Nephron (organoid): ENCODE data around the gene MAN2A2.

Experiments
- H3K27ac Mint-ChIP-seq, 3 experiments: 2 replicates each; pipeline ENCODE4 v1.8.0; 2020; ENCODE audit warnings: mixed read lengths in 3 of 3, mild to moderate bottlenecking in 2 of 3, moderate library complexity in 1 of 3
- H3K27me3 Mint-ChIP-seq: 2 replicates; pipeline ENCODE4 v1.8.0; 2021; ENCODE audit warnings: low read depth, mild to moderate bottlenecking, moderate library complexity, mixed read lengths
- H3K36me3 Mint-ChIP-seq: 2 replicates; pipeline ENCODE4 v1.8.0; 2020; ENCODE audit warnings: low read depth, mixed read lengths
- H3K4me1 Mint-ChIP-seq: 2 replicates; pipeline ENCODE4 v1.8.0; 2020; ENCODE audit warnings: mixed read lengths
- H3K4me3 Mint-ChIP-seq, 3 experiments: 2 replicates each; pipeline ENCODE4 v1.8.0; 2020; ENCODE audit warnings: mild to moderate bottlenecking in 3 of 3, mixed read lengths in 3 of 3, moderate library complexity in 2 of 3
- H3K9me3 Mint-ChIP-seq: 2 replicates; pipeline ENCODE4 v1.8.0; 2020; ENCODE audit warnings: mixed read lengths
- TF ChIP-seq, protein P1 (sequence below), 3 experiments: fragments of 200-600 bp; sonication (generic); IDR thresholded peaks; one replicate each; pipeline ENCODE4 v1.5.0; 2021; ENCODE audit warnings: antibody characterized with exemption in 3 of 3; ENCODE audit not compliant: unreplicated experiment in 3 of 3

The MAN2A2 gene

DNA sequence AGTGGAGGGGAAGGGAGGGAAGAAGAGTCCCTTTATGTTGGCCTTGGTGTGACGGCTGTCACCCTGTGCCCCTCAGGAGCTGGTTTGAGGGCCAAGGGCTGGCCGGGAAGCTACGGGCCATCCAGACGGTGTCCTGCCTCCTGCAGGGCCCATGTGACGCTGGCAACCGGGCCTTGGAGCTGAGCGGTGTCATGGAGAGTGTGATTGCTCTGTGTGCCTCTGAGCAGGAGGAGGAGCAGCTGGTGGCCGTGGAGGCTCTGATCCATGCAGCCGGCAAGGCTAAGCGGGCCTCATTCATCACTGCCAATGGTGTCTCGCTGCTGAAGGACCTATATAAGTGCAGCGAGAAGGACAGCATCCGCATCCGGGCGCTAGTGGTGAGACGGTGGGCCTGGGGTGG, 43.4 kb downstream of the MAN2A2 start:
- Mint-ChIP-seq H3K4me3 (no peak overlapping the region), H3K27ac (no peak overlapping the region), H3K36me3 (peaks cover 51% of the 10 kb centered on the region), H3K9me3 (no peaks in the 10 kb centered on the region), H3K27me3 (no peaks in the 10 kb centered on the region), H3K4me1 (no peaks in the 10 kb centered on the region)
- TF ChIP-seq, protein P1, sequence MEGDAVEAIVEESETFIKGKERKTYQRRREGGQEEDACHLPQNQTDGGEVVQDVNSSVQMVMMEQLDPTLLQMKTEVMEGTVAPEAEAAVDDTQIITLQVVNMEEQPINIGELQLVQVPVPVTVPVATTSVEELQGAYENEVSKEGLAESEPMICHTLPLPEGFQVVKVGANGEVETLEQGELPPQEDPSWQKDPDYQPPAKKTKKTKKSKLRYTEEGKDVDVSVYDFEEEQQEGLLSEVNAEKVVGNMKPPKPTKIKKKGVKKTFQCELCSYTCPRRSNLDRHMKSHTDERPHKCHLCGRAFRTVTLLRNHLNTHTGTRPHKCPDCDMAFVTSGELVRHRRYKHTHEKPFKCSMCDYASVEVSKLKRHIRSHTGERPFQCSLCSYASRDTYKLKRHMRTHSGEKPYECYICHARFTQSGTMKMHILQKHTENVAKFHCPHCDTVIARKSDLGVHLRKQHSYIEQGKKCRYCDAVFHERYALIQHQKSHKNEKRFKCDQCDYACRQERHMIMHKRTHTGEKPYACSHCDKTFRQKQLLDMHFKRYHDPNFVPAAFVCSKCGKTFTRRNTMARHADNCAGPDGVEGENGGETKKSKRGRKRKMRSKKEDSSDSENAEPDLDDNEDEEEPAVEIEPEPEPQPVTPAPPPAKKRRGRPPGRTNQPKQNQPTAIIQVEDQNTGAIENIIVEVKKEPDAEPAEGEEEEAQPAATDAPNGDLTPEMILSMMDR (IDR thresholded peaks at IDR 0.05; ENCODE audit: unreplicated experiment in 3 of 3) = no peak

DNA sequence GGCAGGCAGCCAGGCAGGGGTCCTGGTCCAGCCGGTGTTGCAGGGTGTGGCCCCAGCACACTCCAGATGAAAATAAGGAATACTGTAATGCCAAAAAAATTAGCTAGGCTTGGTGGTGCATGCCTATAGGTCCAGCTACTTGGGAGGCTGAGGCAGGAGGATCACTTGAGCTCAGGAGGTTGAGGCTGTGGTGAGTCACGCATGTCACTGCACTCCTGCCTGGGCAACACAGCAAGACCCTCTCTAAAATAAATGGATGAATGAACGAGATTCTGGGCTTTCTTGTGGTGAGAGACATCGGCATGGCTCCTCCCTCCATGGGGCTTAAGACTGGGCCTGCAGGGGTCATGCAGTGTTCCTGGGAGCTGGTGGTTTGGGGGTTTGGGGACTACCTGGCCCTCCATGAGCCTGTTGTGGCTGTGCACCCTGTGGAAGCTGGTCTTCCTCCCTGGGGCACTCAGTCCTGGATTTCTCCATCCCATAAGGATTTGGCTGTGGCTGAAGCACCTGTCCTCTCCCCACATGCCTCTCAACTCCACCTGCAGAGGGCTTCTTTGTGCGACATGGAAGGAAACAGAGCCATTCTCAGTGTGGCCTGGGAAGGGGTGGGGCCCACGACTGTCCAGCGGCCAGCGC, 44.0 kb downstream of the MAN2A2 start:
- Mint-ChIP-seq H3K36me3 (peaks cover 53% of the 10 kb centered on the region), H3K9me3 (no peaks in the 10 kb centered on the region), H3K27ac (no peak overlapping the region), H3K27me3 (no peaks in the 10 kb centered on the region), H3K4me3 (no peak overlapping the region), H3K4me1 (no peaks in the 10 kb centered on the region)
- TF ChIP-seq, protein P1 (IDR thresholded peaks at IDR 0.05; ENCODE audit: unreplicated experiment in 3 of 3) = no peak

DNA sequence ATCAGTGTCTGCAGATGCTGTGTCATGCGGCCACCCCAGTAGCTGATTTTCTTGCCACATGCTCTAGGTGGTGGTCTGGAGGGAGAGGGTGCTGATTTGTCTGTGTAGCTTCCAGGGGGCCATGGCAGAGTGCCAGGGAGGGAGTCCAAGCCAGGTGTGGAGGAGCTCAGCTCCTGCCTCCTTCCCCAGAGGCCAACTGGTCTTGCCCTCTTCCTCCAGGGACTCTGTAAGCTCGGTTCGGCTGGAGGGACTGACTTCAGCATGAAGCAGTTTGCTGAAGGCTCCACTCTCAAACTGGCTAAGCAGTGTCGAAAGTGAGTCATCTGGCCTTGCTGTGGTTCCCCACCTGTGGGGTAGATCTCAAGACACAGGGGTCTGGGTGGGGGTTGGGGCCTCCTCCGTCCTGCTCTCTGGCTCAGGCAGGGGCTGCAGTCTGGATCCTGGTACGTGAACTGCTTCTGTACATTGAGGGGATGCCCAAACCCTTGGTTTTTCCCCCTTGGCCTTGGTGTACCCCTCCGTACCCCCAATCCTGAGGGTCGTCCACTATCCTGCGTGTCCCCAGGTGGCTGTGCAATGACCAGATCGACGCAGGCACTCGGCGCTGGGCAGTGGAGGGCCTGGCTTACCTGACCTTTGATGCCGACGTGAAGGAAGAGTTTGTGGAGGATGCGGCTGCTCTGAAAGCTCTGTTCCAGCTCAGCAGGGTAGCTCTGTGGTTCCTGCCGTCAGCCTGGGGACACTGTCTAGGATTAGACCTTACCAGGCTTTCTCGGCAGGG, 44.7 kb downstream of the MAN2A2 start:
- TF ChIP-seq, protein P1 (IDR thresholded peaks at IDR 0.05; ENCODE audit: unreplicated experiment in 3 of 3) = no peak
- no peak overlapping the region for H3K4me3 Mint-ChIP-seq
- H3K36me3 Mint-ChIP-seq = peaks cover 53% of the 10 kb centered on the region
- no peaks in the 10 kb centered on the region for H3K9me3 Mint-ChIP-seq
- H3K27me3 Mint-ChIP-seq = no peaks in the 10 kb centered on the region
- H3K27ac Mint-ChIP-seq = no peak overlapping the region
- H3K4me1 Mint-ChIP-seq = no peaks in the 10 kb centered on the region

DNA sequence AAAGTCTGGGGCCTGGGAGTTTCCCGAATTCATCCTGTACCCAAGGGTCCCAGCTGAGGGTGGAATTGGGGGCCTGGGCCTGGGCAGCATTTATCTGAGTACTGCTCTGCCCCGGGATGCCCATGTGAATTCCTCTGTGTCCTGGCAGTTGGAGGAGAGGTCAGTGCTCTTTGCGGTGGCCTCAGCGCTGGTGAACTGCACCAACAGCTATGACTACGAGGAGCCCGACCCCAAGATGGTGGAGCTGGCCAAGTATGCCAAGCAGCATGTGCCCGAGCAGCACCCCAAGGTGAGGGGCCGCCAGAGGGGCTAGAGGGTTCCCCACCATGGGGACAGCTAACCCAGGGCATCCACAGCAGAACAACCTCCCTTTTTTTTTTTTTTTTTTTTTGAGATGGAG, 45.4 kb downstream of the MAN2A2 start:
- H3K4me3 Mint-ChIP-seq = no peak overlapping the region
- H3K27me3 Mint-ChIP-seq = no peaks in the 10 kb centered on the region
- TF ChIP-seq, protein P1 (IDR thresholded peaks at IDR 0.05; ENCODE audit: unreplicated experiment in 3 of 3) = no peak
- no peaks in the 10 kb centered on the region for H3K9me3 Mint-ChIP-seq
- H3K4me1 Mint-ChIP-seq = no peaks in the 10 kb centered on the region
- H3K36me3 Mint-ChIP-seq = peaks cover 50% of the 10 kb centered on the region
- H3K27ac Mint-ChIP-seq = no peak overlapping the region

DNA sequence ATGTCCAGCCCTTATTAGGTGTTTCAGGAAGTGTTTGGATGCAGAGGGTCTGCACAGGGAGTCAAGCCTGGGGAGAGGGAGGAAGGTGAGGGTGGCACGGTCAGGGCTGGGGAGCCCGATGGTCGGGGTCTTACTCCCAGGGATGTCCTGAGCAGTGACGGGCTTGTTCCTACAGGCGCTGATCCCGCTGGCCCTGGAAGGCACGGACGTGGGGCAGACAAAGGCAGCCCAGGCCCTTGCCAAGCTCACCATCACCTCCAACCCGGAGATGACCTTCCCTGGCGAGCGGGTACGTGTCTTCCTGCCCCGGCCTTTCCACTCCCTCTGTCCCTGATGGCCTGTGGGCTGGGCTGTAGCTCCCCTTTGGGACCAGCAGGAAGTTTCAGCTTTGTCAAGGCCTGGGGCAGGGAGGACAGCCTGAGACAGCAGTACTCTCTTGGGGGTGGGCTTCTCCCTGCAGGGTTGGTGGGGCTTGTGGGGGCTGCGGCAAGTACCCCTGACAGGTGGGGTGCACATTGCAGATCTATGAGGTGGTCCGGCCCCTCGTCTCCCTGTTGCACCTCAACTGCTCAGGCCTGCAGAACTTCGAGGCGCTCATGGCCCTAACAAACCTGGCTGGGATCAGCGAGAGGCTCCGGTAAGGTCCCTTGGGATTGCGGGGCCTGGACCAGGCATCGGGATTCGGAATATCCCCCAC, 47.0 kb downstream of the MAN2A2 start:
- Mint-ChIP-seq H3K9me3 (no peaks in the 10 kb centered on the region), H3K4me3 (no peak overlapping the region), H3K4me1 (no peaks in the 10 kb centered on the region), H3K27ac (no peak overlapping the region), H3K27me3 (no peaks in the 10 kb centered on the region), H3K36me3 (peaks cover 47% of the 10 kb centered on the region)
- TF ChIP-seq, protein P1 (IDR thresholded peaks at IDR 0.05; ENCODE audit: unreplicated experiment in 3 of 3) = no peak
